ELR (cell line): ENCODE measurements around the gene CST9L.
"Not testable (repeated sequence)": the region's sequence is repeated elsewhere in the genome, so short reads cannot be mapped to it uniquely, and the experiment has no call there.

Experiments used
- DNase-seq: peaks from one replicate; pipeline ENCODE4 v3.0.0-alpha.2; 2015; ENCODE audit warnings: low read depth

Gene CST9L

DNA sequence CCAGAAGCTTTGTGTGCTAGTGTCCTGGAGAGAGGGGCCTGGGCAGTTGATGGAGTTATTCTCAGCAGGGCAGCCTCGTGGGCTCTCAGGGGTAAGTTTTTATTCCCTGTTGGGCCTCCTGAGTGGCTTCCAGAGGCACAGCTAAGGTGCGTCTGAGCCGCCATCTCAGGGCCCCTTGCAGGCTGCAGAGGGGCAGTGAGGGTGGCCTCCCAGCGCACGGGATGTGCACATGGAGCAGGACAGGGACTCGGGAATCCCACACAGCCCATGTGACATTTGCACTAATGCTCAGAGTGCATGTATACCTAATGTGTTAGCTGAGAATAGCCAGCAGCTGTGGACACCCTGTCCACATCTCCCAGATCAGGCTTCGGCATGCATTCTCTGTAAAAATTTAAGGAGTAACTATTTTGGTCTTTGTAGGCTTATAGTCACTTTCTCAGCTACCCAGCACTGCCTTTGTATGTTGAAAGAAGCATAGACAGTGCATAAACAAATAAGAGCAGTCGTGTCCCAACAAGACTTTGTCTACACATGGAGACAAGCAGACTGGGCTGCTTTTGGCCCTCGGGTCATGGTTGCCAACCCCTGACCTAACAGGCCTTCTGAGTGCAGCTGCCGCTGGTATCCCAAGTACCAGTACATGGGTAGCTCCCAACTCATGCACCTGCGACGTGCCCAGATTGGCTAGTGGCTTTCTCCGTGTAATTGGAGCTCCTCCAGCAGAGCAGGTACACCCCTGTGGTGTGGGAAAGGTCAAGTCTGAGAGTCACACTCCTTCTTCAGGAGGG lies 18.6 kb upstream of the CST9L start:
- DNase-seq = no peak

DNA sequence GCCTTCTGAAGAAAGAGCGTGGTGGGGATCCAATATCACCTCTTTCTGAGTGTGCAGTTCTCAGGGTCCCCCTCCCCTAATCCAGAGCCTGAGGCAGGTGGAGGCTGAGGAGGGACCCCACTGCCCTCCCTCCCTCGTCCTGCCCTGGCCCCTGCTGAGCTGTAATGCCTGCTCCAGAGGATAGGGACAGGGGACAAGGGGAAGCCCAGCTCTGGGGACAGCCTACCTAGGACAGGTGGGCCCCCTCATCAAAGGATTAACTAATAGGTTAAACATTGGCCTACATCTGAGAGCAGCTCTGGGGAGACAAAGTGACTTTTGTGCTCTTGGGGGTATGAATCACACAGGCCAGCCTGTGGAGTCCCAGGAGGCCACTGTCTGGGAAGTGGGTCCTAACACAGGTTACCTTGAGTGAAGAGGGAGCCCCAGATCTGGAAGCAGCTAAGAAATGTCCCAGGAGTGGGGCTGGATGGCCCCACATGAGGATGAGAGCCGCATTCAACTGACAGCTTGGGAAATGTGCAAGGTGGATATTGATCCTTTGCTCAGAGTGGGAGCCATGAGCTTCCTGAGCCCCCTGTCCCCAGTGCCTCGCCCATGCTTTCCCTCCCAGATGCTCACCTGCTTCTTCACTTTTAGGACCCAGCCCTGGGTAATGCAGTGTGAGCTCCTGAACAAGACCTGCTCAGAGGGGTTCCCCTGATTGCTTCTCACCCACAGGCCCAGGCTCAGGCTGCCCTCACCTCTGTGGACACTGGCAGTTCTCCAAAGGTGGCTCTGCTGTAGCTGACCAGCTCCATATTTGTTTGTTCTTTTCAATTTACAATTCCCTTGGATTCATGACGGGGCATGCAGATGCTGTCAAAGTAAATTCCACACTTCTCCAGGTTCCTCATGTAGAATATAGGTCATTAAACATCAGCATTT lies 17.8 kb upstream of the CST9L start:
- DNase-seq = no peak

DNA sequence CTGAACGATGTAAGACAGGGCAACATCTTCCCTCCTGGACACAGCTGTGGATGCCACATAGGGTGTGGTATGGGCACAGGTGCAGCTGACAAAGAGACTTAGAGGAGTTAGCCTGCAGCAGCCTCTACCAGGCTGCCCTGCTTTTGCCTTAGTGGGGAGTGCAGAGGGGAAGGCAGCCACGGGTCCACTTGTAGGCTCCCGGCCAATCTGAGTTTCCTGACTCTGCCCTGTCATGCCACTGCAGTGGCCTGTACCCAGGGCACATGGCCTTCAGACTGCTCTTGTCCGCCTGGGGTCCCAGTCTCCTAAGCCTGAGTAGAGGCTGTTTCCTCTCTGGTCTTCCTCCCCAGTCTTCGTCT lies 17.1 kb upstream of the CST9L start:
- DNase-seq = no peak

DNA sequence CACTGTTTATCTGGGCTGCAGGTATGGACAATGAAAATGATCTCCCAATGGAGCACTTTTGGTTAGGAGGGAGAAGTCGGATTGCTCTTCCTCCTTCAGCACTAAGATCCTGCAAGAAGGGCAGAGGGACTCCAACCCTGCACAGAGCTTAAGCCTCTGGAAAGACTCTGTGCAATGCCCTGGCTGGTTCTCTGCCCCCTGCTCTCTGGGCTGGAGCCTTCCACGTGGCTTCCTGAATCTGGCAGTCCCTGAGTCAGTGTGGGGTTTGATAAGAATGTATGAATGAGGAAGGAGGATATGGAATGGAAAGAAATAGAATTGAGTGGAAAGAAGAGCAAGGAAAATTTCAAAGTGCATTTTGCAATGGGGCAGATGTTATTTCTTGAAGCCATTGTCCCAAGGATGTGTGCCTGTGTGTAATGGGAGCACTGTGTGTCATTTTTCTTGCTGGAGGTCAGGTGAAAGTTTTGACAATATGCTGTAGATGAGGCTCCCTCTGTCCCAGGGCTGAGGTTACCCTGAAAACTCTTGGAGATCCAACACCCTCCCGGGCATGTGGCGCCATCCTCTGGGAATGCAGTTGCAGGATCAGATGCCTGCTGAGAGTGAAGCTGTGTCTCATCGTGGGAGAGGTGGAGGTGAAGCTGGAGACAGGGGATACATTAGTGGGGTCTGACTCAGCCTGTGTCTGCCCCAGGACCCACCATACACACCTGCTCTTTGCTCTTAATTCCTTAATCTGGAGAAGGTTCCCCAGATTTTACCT lies 16.3 kb upstream of the CST9L start:
- DNase-seq = no peak

DNA sequence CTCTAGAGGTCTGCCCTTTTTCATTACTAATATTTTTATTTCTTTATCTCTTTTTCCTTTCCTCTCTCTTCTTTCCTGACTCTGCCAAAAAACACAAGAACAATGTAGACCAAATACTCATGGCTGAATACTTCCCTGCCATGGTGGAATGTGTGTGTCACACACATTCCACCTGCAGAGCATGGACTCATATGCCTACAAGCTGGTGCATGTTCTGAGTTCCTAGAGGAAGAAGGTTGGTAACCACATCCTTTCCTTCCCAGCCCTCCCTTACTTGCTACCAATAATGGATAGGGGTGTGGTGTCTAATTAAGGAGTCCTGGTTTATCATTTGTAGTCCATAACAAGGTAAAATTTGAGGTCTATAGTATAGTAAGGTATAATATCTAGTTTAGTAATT lies 15.2 kb upstream of the CST9L start:
- peak; percentile 4 for DNase-seq

DNA sequence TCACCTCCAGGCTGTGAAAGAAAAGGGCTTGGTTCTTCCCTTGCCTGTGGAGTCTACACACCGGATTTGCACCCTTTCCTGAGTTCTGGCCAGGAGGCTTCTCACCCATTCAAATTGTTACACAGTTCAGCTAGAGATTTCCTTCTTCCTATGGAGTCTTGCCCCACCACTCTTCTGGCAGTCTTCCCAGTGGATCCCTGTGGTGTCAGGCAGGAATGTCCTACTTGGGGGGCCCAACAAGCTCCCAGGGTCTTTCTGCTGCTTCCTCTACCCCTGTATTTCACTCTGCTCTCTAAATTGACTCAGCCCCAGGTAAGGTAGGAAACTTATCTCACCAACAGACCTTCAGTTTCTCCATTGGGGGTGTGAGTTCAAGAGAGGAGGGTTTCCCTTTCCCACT lies 14.0 kb upstream of the CST9L start:
- DNase-seq = no peak

DNA sequence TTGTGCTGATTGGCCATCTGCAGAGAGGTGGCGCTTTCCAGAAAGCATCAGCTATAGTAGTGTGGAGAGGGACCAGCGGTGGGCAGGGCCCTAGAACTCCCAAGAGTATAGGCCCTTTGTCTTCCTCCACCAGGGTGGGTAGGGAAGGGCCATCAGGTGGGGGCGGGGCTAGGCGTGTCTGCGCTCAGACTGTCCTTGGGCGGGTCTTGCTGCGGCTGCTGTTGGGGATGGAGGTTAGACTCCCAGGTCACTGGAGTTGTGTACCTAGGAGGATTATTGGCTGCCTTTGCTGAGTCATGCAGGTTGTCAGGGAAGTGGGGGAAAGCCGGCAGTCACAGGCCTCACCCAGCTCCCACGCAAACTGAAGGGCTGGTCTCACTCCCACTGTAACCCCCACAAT lies 13.5 kb upstream of the CST9L start:
- not testable (repeated sequence) for DNase-seq

DNA sequence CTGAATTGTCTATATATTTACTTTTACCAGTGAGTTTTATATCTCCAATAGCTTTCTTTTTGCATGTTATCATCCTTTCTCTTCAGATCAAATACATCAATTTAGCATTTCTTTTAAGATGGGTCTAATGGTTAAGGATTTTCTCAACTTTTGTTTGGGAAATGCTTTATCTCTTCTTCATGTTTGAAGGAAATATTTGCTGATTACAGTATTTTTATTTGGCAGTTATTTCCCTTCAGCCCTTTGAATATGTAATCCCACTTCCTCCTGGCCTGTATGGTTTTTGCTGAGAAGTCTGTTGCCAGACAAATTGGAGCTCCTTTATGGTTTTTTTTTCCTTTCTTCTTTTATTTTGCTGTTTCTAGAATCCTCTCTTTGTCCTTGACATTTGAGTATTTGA lies 6.7 kb upstream of the CST9L start:
- DNase-seq = no peak

DNA sequence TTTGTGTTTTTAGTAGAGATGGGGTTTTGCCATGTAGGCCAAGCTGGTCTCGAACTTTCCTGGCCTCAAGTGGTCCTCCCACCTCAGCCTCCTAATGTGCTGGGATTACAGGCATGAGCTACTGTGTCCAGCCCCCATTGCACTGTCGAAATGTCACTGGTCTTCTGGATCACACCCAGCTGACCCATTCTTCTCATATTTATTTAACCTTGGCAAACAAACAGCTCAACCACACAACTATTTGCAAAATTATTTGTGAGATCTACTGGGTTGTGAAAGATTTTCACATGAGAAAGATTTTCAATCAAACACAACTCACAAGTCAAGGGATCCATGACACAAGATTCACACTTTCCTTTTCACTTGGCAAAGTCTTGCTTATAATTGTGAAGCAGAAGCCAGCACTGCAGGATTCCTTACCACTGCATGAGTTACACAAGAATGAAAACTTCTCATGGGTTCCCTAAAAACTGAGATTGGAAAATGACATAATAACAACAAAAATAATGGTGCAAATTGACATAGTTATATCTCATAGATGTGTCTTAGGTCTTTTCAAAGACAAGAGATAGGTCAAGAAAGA lies 2.0 kb upstream of the CST9L start:
- DNase-seq = no peak

DNA sequence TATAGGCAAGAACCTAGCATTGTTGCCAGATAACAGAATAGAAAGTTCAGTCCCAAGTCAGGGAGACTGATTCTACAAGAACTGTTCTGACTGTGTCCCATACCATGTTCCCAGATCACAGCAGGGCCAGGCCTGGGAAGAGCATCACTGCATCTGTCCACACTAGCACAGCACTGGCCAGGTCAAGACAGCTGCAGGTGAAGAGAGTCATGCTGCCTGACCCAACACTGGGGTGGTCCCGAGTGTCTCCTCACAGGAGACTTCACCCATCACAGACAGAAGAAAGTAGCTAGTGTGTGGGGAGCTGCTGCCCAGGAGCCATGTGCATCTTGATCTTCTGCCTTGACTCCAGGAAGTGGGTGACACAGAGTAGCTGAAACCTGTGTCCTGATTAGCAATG lies 1.3 kb upstream of the CST9L start:
- no peak for DNase-seq

DNA sequence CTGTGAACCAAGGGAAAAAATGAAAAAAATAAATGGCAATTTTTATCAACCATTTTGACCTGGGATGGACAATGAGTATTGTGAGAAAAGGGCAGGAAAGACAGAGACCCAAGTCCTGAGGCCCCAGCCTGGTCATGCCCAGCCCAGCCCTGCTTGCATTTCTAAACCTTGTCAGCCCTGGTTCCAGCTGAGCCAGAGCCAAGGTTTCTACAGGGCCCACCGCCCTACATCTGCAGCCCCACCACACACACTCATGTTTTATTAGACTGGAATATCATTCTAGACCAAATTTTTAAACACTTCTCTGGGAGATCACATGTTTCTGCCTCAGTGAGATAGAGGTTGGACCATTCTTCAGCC lies 667 bp upstream of the CST9L start:
- DNase-seq = no peak

DNA sequence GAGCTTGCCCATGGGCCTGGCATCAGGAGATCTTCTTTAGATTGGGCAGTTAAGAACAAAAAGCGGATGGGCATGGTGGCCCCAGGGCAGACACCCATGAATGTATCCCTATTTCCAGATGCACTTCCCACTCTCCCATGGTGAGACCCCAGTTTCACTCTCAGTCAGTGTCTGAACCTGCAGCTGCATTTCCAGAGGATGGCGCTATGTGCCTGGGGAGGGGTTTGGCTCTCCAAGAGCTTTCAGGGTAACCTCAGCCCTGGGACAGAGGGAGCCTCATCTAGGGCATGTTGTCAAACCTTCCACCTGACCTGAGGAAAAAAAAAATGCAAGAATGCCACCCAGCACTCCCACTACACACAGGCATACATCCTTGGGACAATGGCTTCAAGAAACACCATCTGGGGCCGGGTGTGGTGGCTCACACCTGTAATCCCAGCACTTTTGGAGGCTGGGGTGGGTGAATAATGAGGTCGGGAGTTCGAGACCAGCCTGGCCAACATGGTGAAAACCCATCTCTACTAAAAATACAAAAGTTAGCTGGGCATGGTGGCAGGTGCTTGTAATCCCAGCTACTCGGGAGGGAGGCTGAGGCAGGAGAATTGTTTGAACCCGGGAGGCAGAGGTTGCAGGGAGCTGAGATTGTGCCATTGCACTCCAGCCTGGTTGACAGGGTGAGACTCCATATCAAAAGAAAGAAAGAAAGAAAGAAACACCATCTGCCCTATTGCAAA lies 1.9 kb downstream of the CST9L start:
- no peak for DNase-seq

DNA sequence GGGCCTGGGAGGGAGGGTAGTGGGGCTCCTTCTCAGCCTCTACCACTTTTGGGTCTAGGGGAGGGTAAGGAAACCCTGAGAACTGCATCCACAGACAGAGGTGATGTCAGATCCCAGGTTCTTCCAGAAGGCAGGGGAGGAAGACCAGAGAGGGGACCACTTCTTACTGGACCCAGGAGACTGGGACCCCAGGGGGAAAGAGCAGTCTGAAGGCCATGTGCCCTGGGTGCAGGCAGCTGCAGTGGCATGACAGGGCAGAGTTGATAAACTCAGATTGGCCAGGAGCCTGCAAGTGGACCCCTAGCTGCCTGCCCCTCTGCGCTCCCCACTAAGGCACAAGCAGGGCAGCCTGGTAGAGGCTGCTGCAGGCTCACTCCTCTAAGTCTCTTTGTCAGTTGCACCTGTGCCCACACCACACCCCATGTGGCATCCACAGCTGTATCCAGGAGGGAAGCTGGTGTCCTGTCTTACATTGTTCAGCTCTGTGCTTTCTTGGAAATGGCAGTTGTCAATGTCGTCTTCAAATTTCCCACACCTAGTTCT lies 2.7 kb downstream of the CST9L start:
- DNase-seq = no peak

DNA sequence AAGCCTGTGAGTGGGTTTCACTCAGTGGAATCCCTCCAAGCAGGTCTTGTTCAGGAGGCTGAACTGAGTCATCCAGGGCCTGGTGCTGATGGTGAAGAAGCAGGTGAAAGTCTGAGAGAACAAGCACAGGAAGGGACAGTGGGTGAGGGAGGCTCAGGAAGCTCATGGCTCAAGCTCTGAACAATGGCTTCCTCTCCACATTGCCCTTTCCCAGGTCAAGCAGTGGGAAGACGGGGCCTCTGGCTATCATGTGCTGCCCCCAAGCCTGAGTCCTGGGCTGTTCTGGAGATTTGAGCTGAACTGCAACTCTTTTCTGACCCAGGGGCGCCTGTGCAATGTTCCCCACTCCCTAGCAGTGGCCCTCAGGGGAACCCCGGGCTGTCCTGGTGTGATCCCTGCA lies 3.4 kb downstream of the CST9L start:
- DNase-seq = no peak

DNA sequence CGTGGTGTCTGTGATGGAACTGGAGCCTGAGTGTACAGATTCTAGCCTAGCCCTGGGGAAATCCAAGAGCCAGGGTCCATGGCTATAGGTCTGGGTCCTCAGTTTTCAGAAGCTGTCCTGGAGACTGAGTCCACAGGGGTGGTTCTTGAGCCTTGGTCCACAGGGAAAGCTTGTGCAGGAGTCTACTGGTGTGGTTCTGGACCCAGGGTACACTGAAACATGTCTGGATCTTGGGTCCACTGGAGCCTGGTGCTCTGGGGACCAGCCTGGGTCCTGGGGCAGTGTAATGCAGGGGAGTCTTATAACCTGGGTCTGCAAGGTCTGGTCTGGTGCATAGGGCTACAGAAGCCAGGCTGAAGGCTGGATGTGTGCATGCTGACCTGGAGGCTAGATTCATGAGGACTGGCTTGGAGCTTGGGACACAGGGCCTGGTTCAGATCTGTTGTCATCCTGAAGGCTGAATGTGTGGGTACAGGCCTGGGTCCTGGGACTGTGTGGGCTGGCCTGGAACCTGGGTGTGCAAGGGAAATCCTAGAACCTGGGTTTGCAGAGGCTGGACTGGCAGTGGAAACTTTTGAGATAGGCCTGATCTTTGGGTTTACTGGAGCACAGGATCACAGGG lies 5.5 kb downstream of the CST9L start:
- no peak for DNase-seq

DNA sequence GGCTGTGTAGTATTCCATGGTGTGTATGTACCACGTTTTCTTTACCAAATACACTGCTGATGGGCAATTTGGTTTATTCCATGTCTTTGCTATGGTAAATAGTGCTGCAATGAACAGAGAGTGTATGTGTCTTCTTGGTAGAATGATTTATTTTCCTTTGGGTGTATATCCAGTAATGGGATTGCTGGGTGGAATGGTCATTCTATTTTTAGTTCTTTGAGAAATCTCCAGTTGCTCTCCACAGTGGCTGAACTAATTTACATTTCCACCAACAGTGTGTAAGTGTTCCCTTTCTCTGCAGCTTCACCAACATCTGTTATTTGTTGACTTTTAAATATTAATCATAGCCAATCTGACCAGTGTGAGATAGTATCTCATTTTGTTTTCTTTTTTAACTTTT lies 13.9 kb downstream of the CST9L start:
- no peak for DNase-seq

DNA sequence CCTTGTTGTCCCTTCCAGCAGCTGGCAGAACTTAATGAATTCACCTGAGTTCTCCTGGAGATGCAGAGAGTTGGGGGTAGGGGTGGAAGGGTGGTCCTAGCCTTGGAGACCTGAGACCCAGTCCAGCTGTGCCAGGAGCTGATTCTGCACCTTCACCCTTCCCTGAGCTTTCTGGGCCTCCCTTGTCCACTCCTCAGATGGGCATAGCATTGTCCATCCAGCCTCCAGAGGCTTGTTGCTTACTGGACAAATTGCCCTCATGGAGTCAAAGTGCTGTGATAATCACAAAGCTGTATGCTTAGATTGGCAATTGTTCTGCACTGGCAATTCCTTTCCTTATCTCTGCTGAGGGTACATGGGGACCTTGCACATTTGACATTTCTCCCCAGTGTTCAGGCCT lies 16.5 kb downstream of the CST9L start:
- no peak for DNase-seq

DNA sequence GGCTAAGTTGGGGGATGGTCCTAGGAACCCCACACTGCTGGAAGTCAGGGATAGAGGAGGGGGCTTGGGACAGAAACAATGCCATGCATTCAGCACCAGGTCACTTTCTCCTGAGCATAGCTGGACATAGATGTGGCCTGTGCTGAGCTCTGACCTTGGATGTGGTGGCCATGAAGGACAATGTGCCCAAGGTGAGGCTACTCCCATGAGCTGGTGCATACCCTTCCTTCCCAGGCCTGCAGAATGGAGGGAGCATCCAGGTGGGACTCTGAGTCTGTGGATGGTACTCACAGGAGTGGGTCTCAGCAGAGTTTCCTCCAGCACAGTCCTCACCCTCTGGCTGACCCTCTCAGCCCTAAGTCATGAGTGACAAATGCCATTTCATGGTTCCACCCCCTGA lies 16.9 kb downstream of the CST9L start:
- DNase-seq = no peak

DNA sequence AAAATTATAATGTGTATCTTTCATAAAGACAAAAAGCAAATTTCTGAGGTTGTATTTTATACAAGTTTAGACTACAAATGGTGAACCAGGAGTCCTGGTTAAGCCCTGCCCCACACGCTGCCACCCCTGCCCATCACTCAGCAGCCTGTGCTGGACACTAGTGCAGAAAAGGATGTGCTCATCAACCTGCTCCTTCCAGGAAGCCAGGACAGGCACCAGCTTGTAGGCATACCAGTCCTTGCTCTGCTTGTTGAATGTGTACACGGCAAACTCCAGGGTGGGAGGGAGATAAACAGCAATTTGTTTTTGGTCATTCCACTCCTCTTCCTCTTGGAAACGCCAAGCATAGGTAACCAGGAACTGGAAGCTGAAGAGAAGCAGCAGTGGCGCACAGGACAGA lies 18.1 kb downstream of the CST9L start:
- no peak for DNase-seq

DNA sequence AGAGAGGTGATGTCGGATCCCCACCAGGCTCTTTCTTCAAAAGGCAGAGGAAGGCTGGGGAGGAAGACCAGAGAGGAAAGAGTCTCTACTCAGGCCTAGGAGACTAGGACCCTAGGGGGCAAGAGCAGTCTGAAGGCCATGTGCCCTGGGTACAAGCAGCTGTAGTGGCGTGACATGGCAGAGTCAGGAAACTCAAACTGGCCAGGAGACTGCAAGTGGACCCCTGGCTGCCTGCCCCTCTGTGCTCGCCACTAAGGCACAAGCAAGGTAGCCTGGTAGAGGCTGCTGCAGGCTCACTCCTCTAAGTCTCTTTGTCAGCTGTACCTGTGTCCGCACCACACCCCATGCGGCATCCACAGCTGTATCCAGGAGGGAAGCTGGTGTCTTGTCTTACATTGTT lies 19.9 kb downstream of the CST9L start:
- no peak for DNase-seq

DNA sequence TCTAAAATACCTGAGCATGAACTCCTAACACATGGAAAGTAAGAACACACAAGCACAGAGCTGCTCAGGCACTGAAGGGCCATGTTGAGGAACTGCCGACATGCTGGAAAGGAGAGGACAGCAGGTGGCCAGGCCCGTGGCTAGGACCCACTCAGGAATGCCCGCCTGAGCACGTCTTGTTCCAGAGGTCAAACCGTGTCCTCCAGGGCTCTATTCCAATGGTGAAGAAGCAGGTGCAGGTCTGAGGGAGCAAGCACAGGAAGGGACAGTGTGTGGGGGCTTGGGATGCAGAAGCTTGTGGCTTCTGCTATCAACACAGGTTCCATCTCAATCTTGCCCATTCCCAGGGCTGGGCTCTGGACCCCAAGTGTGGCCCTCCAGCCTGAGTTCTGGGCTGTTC lies 20.7 kb downstream of the CST9L start:
- DNase-seq = no peak
